ENCODE measurements around the gene THPO. TPM values are rescaled to one million over a fixed set of nuclear protein-coding genes. Genes with fewer than 3 reads are reported as not detected.

Gene THPO
- total and polyA plus RNA-seq, 10 of the 15 experiments (the other 5 are each of a cell fraction or from before 2014, with no cell fraction given), result not detected

- FAIRE-seq, result no peak
- CTCF ChIA-PET, result no interaction called here
Measured at GRCh38 chr3:184382326-184383032, 4.5 kb upstream of the THPO start.

More at GRCh38 chr3:184382326-184383032, 4.5 kb upstream of the THPO start:
- Histone ChIP-seq H4K20me1 (ENCODE audit: control insufficient read depth, insufficient read depth) (no peaks in the 10 kb centered on the region), H3K4me2 (ENCODE audit: control insufficient read depth, insufficient read depth) (no peak overlapping the region), H3K36me3 (ENCODE audit: control insufficient read depth in 2 of 2, insufficient read depth in 2 of 2, low read length in 1 of 2) (no peaks in the 10 kb centered on the region), H2AFZ (ENCODE audit: control insufficient read depth, low read depth, low read length) (no peak overlapping the region), H3K27me3 (replicated peaks in 1 of 2; ENCODE audit: control insufficient read depth in 2 of 2, insufficient read depth in 2 of 2, low read length in 1 of 2) (peaks cover 17 to 18% of the 10 kb centered on the region in 2 experiments), H3K27ac (ENCODE audit: control insufficient read depth, insufficient read depth) (no peak overlapping the region), H3K4me1 (ENCODE audit: control insufficient read depth, insufficient read depth, low read length) (no peaks in the 10 kb centered on the region), H3K9ac (ENCODE audit: control insufficient read depth, insufficient read depth, low read length) (no peak overlapping the region), H3K79me2 (ENCODE audit: control insufficient read depth, insufficient read depth, low read length) (no peaks in the 10 kb centered on the region), H3K4me3 (no peak overlapping the region), H3K9me3 (replicated peaks; ENCODE audit: control insufficient read depth, insufficient read depth, low read length) (no peaks in the 10 kb centered on the region)
- in situ Hi-C loops (cut with MboI) (no loop called here), intact Hi-C loops (cut with micrococcal nuclease; ENCODE audit: unreplicated experiment) (no loop called here)
- TF ChIP-seq POU2F2 (IDR thresholded peaks at IDR 0.05; ENCODE audit: borderline replicate concordance, low read depth, low read length), result no peak
- TF ChIP-seq, protein P1, sequence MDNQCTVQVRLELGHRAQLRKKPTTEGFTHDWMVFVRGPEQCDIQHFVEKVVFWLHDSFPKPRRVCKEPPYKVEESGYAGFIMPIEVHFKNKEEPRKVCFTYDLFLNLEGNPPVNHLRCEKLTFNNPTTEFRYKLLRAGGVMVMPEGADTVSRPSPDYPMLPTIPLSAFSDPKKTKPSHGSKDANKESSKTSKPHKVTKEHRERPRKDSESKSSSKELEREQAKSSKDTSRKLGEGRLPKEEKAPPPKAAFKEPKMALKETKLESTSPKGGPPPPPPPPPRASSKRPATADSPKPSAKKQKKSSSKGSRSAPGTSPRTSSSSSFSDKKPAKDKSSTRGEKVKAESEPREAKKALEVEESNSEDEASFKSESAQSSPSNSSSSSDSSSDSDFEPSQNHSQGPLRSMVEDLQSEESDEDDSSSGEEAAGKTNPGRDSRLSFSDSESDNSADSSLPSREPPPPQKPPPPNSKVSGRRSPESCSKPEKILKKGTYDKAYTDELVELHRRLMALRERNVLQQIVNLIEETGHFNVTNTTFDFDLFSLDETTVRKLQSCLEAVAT (IDR thresholded peaks at IDR 0.05), result no peak
- TF ChIP-seq HDAC6 (IDR thresholded peaks at IDR 0.05; ENCODE audit: unreplicated experiment), result no peak
- TF ChIP-seq IRF3 (IDR thresholded peaks at IDR 0.05), result no peak
- TF ChIP-seq, protein P2, sequence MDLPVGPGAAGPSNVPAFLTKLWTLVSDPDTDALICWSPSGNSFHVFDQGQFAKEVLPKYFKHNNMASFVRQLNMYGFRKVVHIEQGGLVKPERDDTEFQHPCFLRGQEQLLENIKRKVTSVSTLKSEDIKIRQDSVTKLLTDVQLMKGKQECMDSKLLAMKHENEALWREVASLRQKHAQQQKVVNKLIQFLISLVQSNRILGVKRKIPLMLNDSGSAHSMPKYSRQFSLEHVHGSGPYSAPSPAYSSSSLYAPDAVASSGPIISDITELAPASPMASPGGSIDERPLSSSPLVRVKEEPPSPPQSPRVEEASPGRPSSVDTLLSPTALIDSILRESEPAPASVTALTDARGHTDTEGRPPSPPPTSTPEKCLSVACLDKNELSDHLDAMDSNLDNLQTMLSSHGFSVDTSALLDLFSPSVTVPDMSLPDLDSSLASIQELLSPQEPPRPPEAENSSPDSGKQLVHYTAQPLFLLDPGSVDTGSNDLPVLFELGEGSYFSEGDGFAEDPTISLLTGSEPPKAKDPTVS (IDR thresholded peaks at IDR 0.05; ENCODE audit: low read depth, low read length), result no peak
- no peak for TF ChIP-seq ZBED1 (IDR thresholded peaks at IDR 0.05; ENCODE audit: borderline replicate concordance)
- TF ChIP-seq CREB1 (IDR thresholded peaks at IDR 0.05; ENCODE audit: low read depth), result no peak
- TF ChIP-seq TBL1XR1 (IDR thresholded peaks at IDR 0.05; ENCODE audit: low read depth, low read length), result no peak
- TF ChIP-seq IRF4 (IDR thresholded peaks at IDR 0.05; ENCODE audit: low read depth, low read length), result no peak
- TF ChIP-seq ASH2L (IDR thresholded peaks at IDR 0.05; ENCODE audit: borderline replicate concordance, low read depth), result no peak
- ChIA-PET SMC1A (ENCODE audit: uncharacterized antibody, unreplicated experiment) (no interaction called here), RAD21 (ENCODE audit: unreplicated experiment) (no interaction called here), POLR2A (no interaction called here)
- no peak for DNase-seq (ENCODE audit: low read depth, low spot score)
- no peak for ATAC-seq
- WGBS (ENCODE audit: insufficient coverage, insufficient replicate concordance, low lambda C conversion rate, missing lambda C conversion rate), result 25% methylated on average over 16 of the region's 16 CpGs
- no TSS peak for BruUV-seq (replicated peaks)
